Fibroblast of lung (primary cell): ENCODE data around the gene UPB1. TPM values are rescaled to one million over a fixed set of nuclear protein-coding genes. Genes with fewer than 3 reads are reported as not detected.

ENCODE experiments used
- DNase-seq, 2 donors: peaks; one replicate each; pipeline versions ENCODE4 v3.0.0 to v3.0.0-alpha.2; 2010; ENCODE audit warnings: low read depth in 2 of 2
- H2AFZ ChIP-seq: 2 replicates; pipeline ENCODE4 v1.5.1; 2012; ENCODE audit warnings: low read length, control low read depth, inconsistent platforms
- H3K27ac ChIP-seq: 2 replicates; pipeline ENCODE4 v1.5.1; 2011; ENCODE audit warnings: low read length, control low read depth; ENCODE audit not compliant: insufficient read depth
- H3K27me3 ChIP-seq: 2 replicates; pipeline ENCODE4 v1.5.1; 2011; ENCODE audit warnings: mild to moderate bottlenecking, low read length; ENCODE audit not compliant: control insufficient read depth, insufficient read depth
- H3K36me3 ChIP-seq: 2 replicates; pipeline ENCODE4 v1.5.1; 2011; ENCODE audit warnings: low read length; ENCODE audit not compliant: control insufficient read depth, insufficient read depth
- H3K4me1 ChIP-seq: 2 replicates; pipeline ENCODE4 v1.5.1; 2011; ENCODE audit warnings: low read length; ENCODE audit not compliant: control insufficient read depth, insufficient read depth; ENCODE audit errors: extremely low read depth
- H3K4me2 ChIP-seq: 2 replicates; pipeline ENCODE4 v1.5.1; 2011; ENCODE audit warnings: low read length, control low read depth; ENCODE audit not compliant: insufficient read depth; ENCODE audit errors: extremely low read depth
- H3K4me3 ChIP-seq, 4 experiments: fragments of 200-600 bp in 1 of 4; sonication (generic) in 1 of 4; replicated peaks in 1 of 4; 2 replicates each; pipeline ENCODE4 v1.5.1; 2011 to 2016; ENCODE audit warnings: low read length in 4 of 4, low read depth in 3 of 4, mild to moderate bottlenecking in 3 of 4, control low read depth in 2 of 4, inconsistent platforms in 1 of 4, mixed read lengths in 1 of 4; ENCODE audit not compliant: insufficient read depth in 1 of 4; ENCODE audit errors: control extremely low read depth in 1 of 4
- H3K79me2 ChIP-seq: 2 replicates; pipeline ENCODE4 v1.5.1; 2012; ENCODE audit warnings: mild to moderate bottlenecking, low read length, inconsistent platforms; ENCODE audit not compliant: control insufficient read depth, insufficient read depth
- H3K9ac ChIP-seq: 2 replicates; pipeline ENCODE4 v1.5.1; 2011; ENCODE audit warnings: mild to moderate bottlenecking, low read length, control low read depth; ENCODE audit not compliant: insufficient read depth
- H3K9me3 ChIP-seq: 2 replicates; pipeline ENCODE4 v1.5.1; 2012; ENCODE audit warnings: low read depth, low read length; ENCODE audit not compliant: control insufficient read depth, insufficient read depth
- H4K20me1 ChIP-seq: 2 replicates; pipeline ENCODE4 v1.5.1; 2011; ENCODE audit warnings: low read length; ENCODE audit not compliant: control insufficient read depth, insufficient read depth; ENCODE audit errors: extremely low read depth
- EZH2 ChIP-seq: IDR thresholded peaks from 2 replicates; pipeline ENCODE4 v1.5.1; 2012; ENCODE audit warnings: low read length, control low read depth, mild to moderate bottlenecking; ENCODE audit errors: missing control alignments
- polyA plus RNA-seq, 2 donors: library from polyadenylated mRNA; depleted of rRNA in 1 of 2; stranded (reverse) in 1 of 2; unstranded in 1 of 2; fragments of >200 nt; gene quantifications; 2 replicates each; pipeline ENCODE4 v1.2.1, GENCODE V29; 2011 to 2012; ENCODE audit warnings: missing spikeins in 1 of 2
- total RNA-seq: library from RNA; depleted of rRNA; stranded (reverse); fragments of >200 nt; gene quantifications from 2 replicates; pipeline ENCODE4 v1.2.1, GENCODE V29; 2014
- TF ChIP-seq, protein P1 (sequence below), 2 donors: IDR thresholded peaks in 1 of 2; conservative IDR thresholded peaks in 1 of 2; 1 replicate in 1 of 2; 2 replicates in 1 of 2; pipeline ENCODE4 v1.5.1; 2011 to 2012; ENCODE audit warnings: low read length in 2 of 2, control low read depth in 1 of 2, inconsistent platforms in 1 of 2, low read depth in 1 of 2, mild to moderate bottlenecking in 1 of 2

UPB1 gene
- total and polyA plus RNA-seq, 2 donors (not counting 1 experiment from before 2014, with no cell fraction given): 0.05 TPM; not detected in 1

DNA sequence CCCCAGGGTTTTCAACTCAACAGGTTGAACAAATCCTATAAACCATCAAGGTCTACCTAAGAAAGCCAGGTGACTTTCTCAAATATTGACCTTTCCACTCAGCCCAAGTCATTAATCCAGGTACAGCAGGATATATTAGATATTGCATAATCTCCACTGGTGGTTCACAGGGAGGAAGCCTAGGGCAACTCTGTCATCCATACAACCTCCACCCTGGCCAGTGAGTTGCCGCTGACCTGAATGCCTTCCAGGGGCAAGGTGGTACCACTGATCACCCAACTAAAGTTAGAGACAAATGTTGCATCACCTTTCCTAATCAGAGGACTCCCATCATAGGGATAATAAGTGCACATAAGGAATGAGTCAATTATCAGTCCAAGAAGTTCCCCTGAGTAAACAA, 36.9 kb downstream of the UPB1 start:
- H4K20me1 ChIP-seq: no peaks in the 10 kb centered on the region
- H3K4me3 ChIP-seq: no peak overlapping the region
- H3K36me3 ChIP-seq: no peaks in the 10 kb centered on the region
- H3K4me2 ChIP-seq: no peak overlapping the region
- DNase-seq: no peak
- peaks cover 3% of the 10 kb centered on the region for H3K27me3 ChIP-seq
- TF ChIP-seq EZH2: no peak
- TF ChIP-seq, protein P1, sequence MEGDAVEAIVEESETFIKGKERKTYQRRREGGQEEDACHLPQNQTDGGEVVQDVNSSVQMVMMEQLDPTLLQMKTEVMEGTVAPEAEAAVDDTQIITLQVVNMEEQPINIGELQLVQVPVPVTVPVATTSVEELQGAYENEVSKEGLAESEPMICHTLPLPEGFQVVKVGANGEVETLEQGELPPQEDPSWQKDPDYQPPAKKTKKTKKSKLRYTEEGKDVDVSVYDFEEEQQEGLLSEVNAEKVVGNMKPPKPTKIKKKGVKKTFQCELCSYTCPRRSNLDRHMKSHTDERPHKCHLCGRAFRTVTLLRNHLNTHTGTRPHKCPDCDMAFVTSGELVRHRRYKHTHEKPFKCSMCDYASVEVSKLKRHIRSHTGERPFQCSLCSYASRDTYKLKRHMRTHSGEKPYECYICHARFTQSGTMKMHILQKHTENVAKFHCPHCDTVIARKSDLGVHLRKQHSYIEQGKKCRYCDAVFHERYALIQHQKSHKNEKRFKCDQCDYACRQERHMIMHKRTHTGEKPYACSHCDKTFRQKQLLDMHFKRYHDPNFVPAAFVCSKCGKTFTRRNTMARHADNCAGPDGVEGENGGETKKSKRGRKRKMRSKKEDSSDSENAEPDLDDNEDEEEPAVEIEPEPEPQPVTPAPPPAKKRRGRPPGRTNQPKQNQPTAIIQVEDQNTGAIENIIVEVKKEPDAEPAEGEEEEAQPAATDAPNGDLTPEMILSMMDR (conservative IDR thresholded peaks at IDR 0.05 in 1 of 2, IDR thresholded peaks at IDR 0.05 in 1 of 2; ENCODE audit: low read depth in 1 of 2, low read length in 2 of 2): no peak
- H2AFZ ChIP-seq: no peak overlapping the region
- no peak overlapping the region for H3K27ac ChIP-seq
- no peaks in the 10 kb centered on the region for H3K79me2 ChIP-seq
- no peaks in the 10 kb centered on the region for H3K4me1 ChIP-seq
- H3K9ac ChIP-seq: no peak overlapping the region
- no peaks in the 10 kb centered on the region for H3K9me3 ChIP-seq

DNA sequence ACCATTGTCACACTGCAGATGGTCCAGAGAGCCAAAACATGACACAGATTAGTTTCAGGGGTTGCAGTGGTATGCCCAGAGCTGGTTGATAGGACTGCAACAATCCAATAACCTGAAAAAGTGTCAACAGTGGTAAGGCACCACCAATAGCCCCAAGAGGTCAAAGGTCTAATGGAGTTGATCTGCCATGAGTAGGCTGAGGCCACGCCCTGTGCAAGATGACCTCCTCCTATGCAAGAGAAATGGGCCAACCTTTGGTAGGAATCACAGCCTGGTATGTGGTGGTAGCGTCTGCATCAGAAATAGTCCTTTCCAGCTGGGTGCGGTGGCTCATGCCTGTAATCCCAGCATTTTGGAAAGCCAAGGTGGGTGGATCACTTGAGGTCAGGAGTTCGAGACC, 40.2 kb downstream of the UPB1 start:
- H3K27ac ChIP-seq: no peak overlapping the region
- H3K4me1 ChIP-seq: no peaks in the 10 kb centered on the region
- peaks cover 2% of the 10 kb centered on the region for H4K20me1 ChIP-seq
- H3K9me3 ChIP-seq: no peaks in the 10 kb centered on the region
- no peak overlapping the region for H2AFZ ChIP-seq
- H3K79me2 ChIP-seq: no peaks in the 10 kb centered on the region
- no peak overlapping the region for H3K9ac ChIP-seq
- H3K4me3 ChIP-seq: no peak overlapping the region
- peaks cover under 1% of the 10 kb centered on the region for H3K36me3 ChIP-seq
- no peak overlapping the region for H3K4me2 ChIP-seq
- TF ChIP-seq, protein P1 (conservative IDR thresholded peaks at IDR 0.05 in 1 of 2, IDR thresholded peaks at IDR 0.05 in 1 of 2; ENCODE audit: low read depth in 1 of 2, low read length in 2 of 2): no peak
- TF ChIP-seq EZH2: no peak
- DNase-seq: no peak
- peaks cover 3% of the 10 kb centered on the region for H3K27me3 ChIP-seq

DNA sequence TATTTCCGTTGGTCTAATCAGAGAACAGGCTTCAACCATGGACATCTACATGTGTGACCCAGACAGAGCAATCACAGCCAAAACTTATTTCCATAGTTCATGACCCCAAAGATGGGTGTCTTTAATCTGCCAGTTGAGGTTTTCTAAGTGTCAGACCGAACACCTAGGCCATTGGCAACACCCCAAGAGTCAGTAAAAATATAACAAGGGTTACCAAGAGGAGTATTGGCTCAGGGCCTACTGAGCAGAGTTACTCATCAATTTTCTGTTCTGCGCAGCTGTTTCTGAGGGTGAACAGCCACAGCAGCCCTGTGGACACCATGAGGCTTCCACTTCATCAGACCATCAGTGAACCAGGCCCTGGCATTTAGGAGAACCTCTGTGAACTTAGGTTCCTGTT, 41.0 kb downstream of the UPB1 start:
- no peak overlapping the region for H3K4me2 ChIP-seq
- peaks cover 3% of the 10 kb centered on the region for H3K27me3 ChIP-seq
- H3K27ac ChIP-seq: no peak overlapping the region
- H3K79me2 ChIP-seq: no peaks in the 10 kb centered on the region
- H3K4me1 ChIP-seq: no peaks in the 10 kb centered on the region
- H3K36me3 ChIP-seq: peaks cover 6% of the 10 kb centered on the region
- H2AFZ ChIP-seq: no peak overlapping the region
- no peak overlapping the region for H3K9ac ChIP-seq
- peaks cover 2% of the 10 kb centered on the region for H4K20me1 ChIP-seq
- DNase-seq: no peak
- TF ChIP-seq, protein P1 (conservative IDR thresholded peaks at IDR 0.05 in 1 of 2, IDR thresholded peaks at IDR 0.05 in 1 of 2; ENCODE audit: low read depth in 1 of 2, low read length in 2 of 2): no peak
- no peak for TF ChIP-seq EZH2
- H3K9me3 ChIP-seq: no peaks in the 10 kb centered on the region
- H3K4me3 ChIP-seq: no peak overlapping the region
